ENCODE data around the gene USP51. TPM values are rescaled to one million over a fixed set of nuclear protein-coding genes. Genes with fewer than 3 reads are reported as not detected.

Gene USP51
- total and polyA plus RNA-seq, 8 donors: 3.0 to 10.3 (median 9.2) TPM

Small RNA genes within 50 kb of the gene (microRNA-seq; reads per million reads assigned to microRNA genes)
- 0 reads per million in 2 donors for gene MIR4536-1
- gene MIR4536-2: 0 reads per million in 2 donors

Other genes starting within 250 kb of the USP51 start
- gene PAGE3, start 224.9 kb downstream of the USP51 start, total RNA-seq: not detected
- not detected for gene PAGE3, start 224.9 kb downstream of the USP51 start, polyA plus RNA-seq (ENCODE audit: insufficient read length in 6 of 6)
- gene MAGEH1, start 37.7 kb downstream of the USP51 start, total RNA-seq: 10 to 100 TPM; 30.4 to 30.5 TPM
- gene MAGEH1, start 37.7 kb downstream of the USP51 start, polyA plus RNA-seq (ENCODE audit: insufficient read length in 6 of 6): 10 to 100 TPM; 56.8 to 73.8 (median 60.9) TPM
- not detected for gene FOXR2, start 133.6 kb upstream of the USP51 start, total RNA-seq
- gene FOXR2, start 133.6 kb upstream of the USP51 start, polyA plus RNA-seq (ENCODE audit: insufficient read length in 6 of 6): not detected
- 10 to 100 TPM; 14.5 to 18.2 TPM for gene RRAGB, start 227.9 kb upstream of the USP51 start, total RNA-seq
- gene RRAGB, start 227.9 kb upstream of the USP51 start, polyA plus RNA-seq (ENCODE audit: insufficient read length in 6 of 6): 10 to 100 TPM; 35.4 to 54.2 (median 40.8) TPM